Endothelial cell (in vitro differentiated cells): ENCODE measurements around the gene ISX. TPM values are rescaled to one million over a fixed set of nuclear protein-coding genes. Genes with fewer than 3 reads are reported as not detected.
"Not testable (repeated sequence)": the region's sequence is repeated elsewhere in the genome, so short reads cannot be mapped to it uniquely, and the experiment has no call there.

Experiments used
- DNase-seq: peaks from one replicate; pipeline ENCODE4 v3.0.0; 2021; ENCODE audit warnings: low spot score
- H3K27ac Mint-ChIP-seq: one replicate; pipeline ENCODE4 v1.8.0; 2021; ENCODE audit warnings: mixed read lengths, inconsistent platforms; ENCODE audit not compliant: unreplicated experiment
- H3K27me3 Mint-ChIP-seq: one replicate; pipeline ENCODE4 v1.8.0; 2021; ENCODE audit warnings: mild to moderate bottlenecking, moderate library complexity, mixed read lengths, inconsistent platforms; ENCODE audit not compliant: unreplicated experiment
- H3K36me3 Mint-ChIP-seq: one replicate; pipeline ENCODE4 v1.8.0; 2021; ENCODE audit warnings: mild to moderate bottlenecking, low read depth, mixed read lengths, inconsistent platforms; ENCODE audit not compliant: unreplicated experiment
- H3K4me1 Mint-ChIP-seq: one replicate; pipeline ENCODE4 v1.8.0; 2021; ENCODE audit warnings: mild to moderate bottlenecking, mixed read lengths, inconsistent platforms; ENCODE audit not compliant: unreplicated experiment
- H3K4me3 Mint-ChIP-seq: one replicate; pipeline ENCODE4 v1.8.0; 2021; ENCODE audit warnings: mild to moderate bottlenecking, mixed read lengths, inconsistent platforms; ENCODE audit not compliant: unreplicated experiment
- H3K9me3 Mint-ChIP-seq: one replicate; pipeline ENCODE4 v1.8.0; 2021; ENCODE audit warnings: mixed read lengths, inconsistent platforms; ENCODE audit not compliant: unreplicated experiment
- CTCF ChIP-seq: fragments of 200-600 bp; sonication (generic); IDR thresholded peaks from one replicate; pipeline ENCODE4 v1.5.0; 2021; ENCODE audit warnings: antibody characterized with exemption; ENCODE audit not compliant: unreplicated experiment
- total RNA-seq: library from RNA; stranded (reverse); fragmentation: NEBNext Ultra II Directional; extraction: Animal tissue kit (Norgen Biotek cat#: 25700); gene quantifications from one replicate; pipeline ENCODE4 v1.2.1, GENCODE V29; 2021; ENCODE audit not compliant: unreplicated experiment

The ISX gene
- total RNA-seq, 1 donor from 2014 or later, result not detected

GRCh38 chr22:35043934-35044319 lies 22.0 kb upstream of the ISX start:
- H3K27ac Mint-ChIP-seq, result no peak overlapping the region
- no peak overlapping the region for H3K4me3 Mint-ChIP-seq
- no peaks in the 10 kb centered on the region for H3K4me1 Mint-ChIP-seq
- peaks cover 17% of the 10 kb centered on the region for H3K9me3 Mint-ChIP-seq
- TF ChIP-seq CTCF, result no peak
- no peaks in the 10 kb centered on the region for H3K27me3 Mint-ChIP-seq
- peaks cover 4% of the 10 kb centered on the region for H3K36me3 Mint-ChIP-seq
- no peak for DNase-seq

GRCh38 chr22:35044607-35045390 lies 21.2 kb upstream of the ISX start:
- peaks cover 19% of the 10 kb centered on the region for H3K9me3 Mint-ChIP-seq
- no peak overlapping the region for H3K4me3 Mint-ChIP-seq
- H3K4me1 Mint-ChIP-seq, result no peaks in the 10 kb centered on the region
- no peak overlapping the region for H3K27ac Mint-ChIP-seq
- peaks cover 4% of the 10 kb centered on the region for H3K36me3 Mint-ChIP-seq
- H3K27me3 Mint-ChIP-seq, result no peaks in the 10 kb centered on the region
- DNase-seq, result no peak
- no peak for TF ChIP-seq CTCF

- peaks cover 4% of the 10 kb centered on the region for H3K36me3 Mint-ChIP-seq
- TF ChIP-seq CTCF, result no peak
- H3K4me3 Mint-ChIP-seq, result no peak overlapping the region
- no peaks in the 10 kb centered on the region for H3K27me3 Mint-ChIP-seq
- peaks cover 21% of the 10 kb centered on the region for H3K9me3 Mint-ChIP-seq
- no peak for DNase-seq
- H3K4me1 Mint-ChIP-seq, result no peaks in the 10 kb centered on the region
- H3K27ac Mint-ChIP-seq, result no peak overlapping the region
These were observed 20.5 kb upstream of the ISX start for GRCh38 chr22:35045451-35045850.

- Mint-ChIP-seq H3K36me3 (peaks cover 4% of the 10 kb centered on the region), H3K9me3 (peaks cover 26% of the 10 kb centered on the region), H3K27me3 (no peaks in the 10 kb centered on the region), H3K4me3 (no peak overlapping the region), H3K4me1 (no peaks in the 10 kb centered on the region), H3K27ac (no peak overlapping the region)
- no peak for TF ChIP-seq CTCF
- DNase-seq, result no peak
These were observed 19.1 kb upstream of the ISX start for GRCh38 chr22:35046744-35047462.

- not testable (repeated sequence) for H3K27ac Mint-ChIP-seq, H3K4me3 Mint-ChIP-seq, H3K27me3 Mint-ChIP-seq, H3K4me1 Mint-ChIP-seq, DNase-seq, H3K36me3 Mint-ChIP-seq
- peaks cover 16% of the 10 kb centered on the region for H3K9me3 Mint-ChIP-seq
These were observed 15.9 kb upstream of the ISX start for GRCh38 chr22:35050038-35050437.
